B cell (primary cell): Measurements from ENCODE around the gene CMAS. TPM values are rescaled to one million over a fixed set of nuclear protein-coding genes. Genes with fewer than 3 reads are reported as not detected.

Source experiments
- ATAC-seq: fragments of 200-7000 bp; cut with Tn5 transposase; one replicate; pipeline ENCODE4 v1.10.0; 2021; ENCODE audit warnings: low read depth, mild to moderate bottlenecking, moderate number of reproducible peaks, moderate library complexity
- CTCF ChIA-PET: fragments of 350-600 bp; sonication (Branson Sonifier 250); formaldehyde crosslinking; loops from one replicate; lab custom pipeline; 2021; ENCODE audit warnings: antibody characterized with exemption, inconsistent platforms; lab: Charles Lee
- POLR2A ChIA-PET: fragments of 350-600 bp; sonication (Branson Sonifier 250); formaldehyde crosslinking; loops from one replicate; lab custom pipeline; 2021; ENCODE audit warnings: antibody characterized with exemption; lab: Charles Lee
- DNase-seq: peaks from one replicate; pipeline ENCODE4 v3.0.0; 2013
- H2AFZ ChIP-seq: 2 replicates; pipeline ENCODE4 v1.6.1; 2012; ENCODE audit warnings: mild to moderate bottlenecking, low read depth, low read length; ENCODE audit not compliant: insufficient read depth, poor library complexity, severe bottlenecking
- H3K27ac ChIP-seq, 2 donors: 1 replicate in 1 of 2; 2 replicates in 1 of 2; pipeline ENCODE4 v1.5.1; 2012 to 2013; ENCODE audit warnings: low read length in 2 of 2, mild to moderate bottlenecking in 2 of 2, moderate library complexity in 1 of 2
- H3K27me3 ChIP-seq, 4 experiments: fragments of 200-600 bp in 1 of 4; sonication (generic) in 1 of 4; replicated peaks in 1 of 4; 1 replicate in 2 of 4; 2 replicates in 2 of 4; pipeline versions ENCODE4 v1.6.1 to v1.7.0; 2013 to 2016; ENCODE audit warnings: low read length in 3 of 4, mild to moderate bottlenecking in 2 of 4, mixed read lengths in 1 of 4, moderate library complexity in 1 of 4; ENCODE audit not compliant: insufficient read depth in 4 of 4, control insufficient read depth in 3 of 4; ENCODE audit errors: control extremely low read depth in 1 of 4
- H3K36me3 ChIP-seq, 2 experiments: replicated peaks in 1 of 2; 1 replicate in 1 of 2; 2 replicates in 1 of 2; pipeline versions ENCODE4 v1.6.1 to v1.7.1; 2013; ENCODE audit warnings: low read length in 1 of 2; ENCODE audit not compliant: insufficient read depth in 2 of 2, control insufficient read depth in 1 of 2; ENCODE audit errors: control extremely low read depth in 1 of 2, extremely low read depth in 1 of 2
- H3K4me1 ChIP-seq, 2 donors: fragments of 200-600 bp in 1 of 2; sonication (generic) in 1 of 2; 1 replicate in 1 of 2; 2 replicates in 1 of 2; pipeline versions ENCODE4 v1.5.1 to v1.6.1; 2013 to 2017; ENCODE audit warnings: low read length in 2 of 2; ENCODE audit not compliant: control insufficient read depth in 2 of 2, insufficient read depth in 2 of 2
- H3K4me2 ChIP-seq: replicated peaks from 2 replicates; pipeline ENCODE3; 2012; ENCODE audit warnings: mild to moderate bottlenecking, low read depth, low read length; ENCODE audit not compliant: poor library complexity, severe bottlenecking
- H3K4me3 ChIP-seq, 5 experiments: fragments of 200-600 bp in 1 of 5; sonication (generic) in 1 of 5; 1 replicate in 3 of 5; 2 replicates in 2 of 5; pipeline versions ENCODE4 v1.5.1 to v1.7.0; 2011 to 2016; ENCODE audit warnings: low read length in 4 of 5, mild to moderate bottlenecking in 4 of 5, low read depth in 2 of 5, control low read depth in 1 of 5, moderate library complexity in 1 of 5; ENCODE audit not compliant: insufficient read depth in 1 of 5; ENCODE audit errors: control extremely low read depth in 1 of 5, extremely low read depth in 1 of 5
- H3K79me2 ChIP-seq: fragments of 200-600 bp; sonication (generic); one replicate; pipeline ENCODE4 v1.6.0; 2016; ENCODE audit warnings: low read length; ENCODE audit not compliant: control insufficient read depth, insufficient read depth
- H3K9ac ChIP-seq: fragments of 200-600 bp; sonication (generic); 2 replicates; pipeline ENCODE4 v1.6.1; 2017; ENCODE audit warnings: mild to moderate bottlenecking, low read length, moderate library complexity
- H3K9me3 ChIP-seq, 3 donors: one replicate each; pipeline versions ENCODE4 v1.6.1 to v1.7.1; 2013; ENCODE audit warnings: low read length in 2 of 3; ENCODE audit not compliant: control insufficient read depth in 2 of 3, insufficient read depth in 1 of 3; ENCODE audit errors: control extremely low read depth in 1 of 3
- H4K20me1 ChIP-seq: 2 replicates; pipeline ENCODE4 v1.6.0; 2012; ENCODE audit warnings: mild to moderate bottlenecking, low read length; ENCODE audit not compliant: insufficient read depth, control insufficient read depth, poor library complexity, severe bottlenecking
- H3K27ac Mint-ChIP-seq: one replicate; pipeline ENCODE4 v1.8.0; 2021; ENCODE audit warnings: mixed read lengths
- H3K27me3 Mint-ChIP-seq: one replicate; pipeline ENCODE4 v1.8.0; 2021; ENCODE audit warnings: mixed read lengths
- H3K4me1 Mint-ChIP-seq: one replicate; pipeline ENCODE4 v1.8.0; 2021; ENCODE audit warnings: mixed read lengths
- H3K4me3 Mint-ChIP-seq: one replicate; pipeline ENCODE4 v1.8.0; 2021; ENCODE audit warnings: mixed read lengths
- H3K9me3 Mint-ChIP-seq: one replicate; pipeline ENCODE4 v1.8.0; 2022; ENCODE audit warnings: mixed read lengths; ENCODE audit not compliant: insufficient read depth
- EZH2 ChIP-seq: IDR thresholded peaks from 2 replicates; pipeline ENCODE4 v1.6.1; 2012; ENCODE audit warnings: borderline replicate concordance, low read depth, mild to moderate bottlenecking, moderate library complexity, low read length; ENCODE audit not compliant: insufficient read depth, poor library complexity, severe bottlenecking
- WGBS: methylation state at CpG from one replicate; pipeline ENCODE4 v1.1.5; 2013; ENCODE audit warnings: missing lambda C conversion rate; ENCODE audit not compliant: insufficient coverage; 5-methylcytosine and 5-hydroxymethylcytosine counted together
- intact Hi-C: fragments of 100-400 bp; cut with micrococcal nuclease; formaldehyde crosslinking; loops from one replicate; pipeline ENCODE4 v1.10.0; 2022
- polyA plus RNA-seq: library from polyadenylated mRNA; depleted of rRNA; stranded (reverse); fragments of >200 nt; gene quantifications from 2 replicates; pipeline ENCODE4 v1.2.3, GENCODE V29; 2012
- total RNA-seq, 2 donors: library from RNA; stranded (reverse); fragments of 120-200 nt in 1 of 2; gene quantifications; 1 replicate in 1 of 2; 2 replicates in 1 of 2; pipeline versions ENCODE4 v1.2.3 to v1.2.4, GENCODE V29; 2013 to 2022
- TF ChIP-seq, protein P1 (sequence below): fragments of 200-600 bp; IDR thresholded peaks from one replicate; pipeline ENCODE4 v1.8.0; 2022; ENCODE audit warnings: antibody characterized with exemption, mild to moderate bottlenecking

CMAS gene
- total and polyA plus RNA-seq, 2 donors (not counting 1 experiment from before 2014, with no cell fraction given), result 5.8 to 19.1 TPM

- Histone ChIP-seq H3K27me3 (no peaks in the 10 kb centered on the region), H3K36me3 (peaks cover 0 to 26% of the 10 kb centered on the region in 2 experiments), H4K20me1 (no peaks in the 10 kb centered on the region), H3K4me1 (no peaks in the 10 kb centered on the region), H3K4me3 (no peak overlapping the region), H3K4me2 (no peak overlapping the region), H3K9ac (no peak overlapping the region), H2AFZ (no peak overlapping the region), H3K27ac (no peak overlapping the region), H3K9me3 (no peaks in the 10 kb centered on the region), H3K79me2 (peaks cover 5% of the 10 kb centered on the region)
- Mint-ChIP-seq H3K27me3 (no peaks in the 10 kb centered on the region), H3K4me1 (peaks cover 7% of the 10 kb centered on the region), H3K4me3 (no peak overlapping the region), H3K27ac (no peak overlapping the region), H3K9me3 (no peaks in the 10 kb centered on the region)
- WGBS, result 100% methylated on average over 2 of the region's 3 CpGs
- DNase-seq, result no peak
- ChIA-PET CTCF (no interaction called here), POLR2A (no interaction called here)
- ATAC-seq, result no peak
- intact Hi-C loops, result no loop called here
- TF ChIP-seq, protein P1, sequence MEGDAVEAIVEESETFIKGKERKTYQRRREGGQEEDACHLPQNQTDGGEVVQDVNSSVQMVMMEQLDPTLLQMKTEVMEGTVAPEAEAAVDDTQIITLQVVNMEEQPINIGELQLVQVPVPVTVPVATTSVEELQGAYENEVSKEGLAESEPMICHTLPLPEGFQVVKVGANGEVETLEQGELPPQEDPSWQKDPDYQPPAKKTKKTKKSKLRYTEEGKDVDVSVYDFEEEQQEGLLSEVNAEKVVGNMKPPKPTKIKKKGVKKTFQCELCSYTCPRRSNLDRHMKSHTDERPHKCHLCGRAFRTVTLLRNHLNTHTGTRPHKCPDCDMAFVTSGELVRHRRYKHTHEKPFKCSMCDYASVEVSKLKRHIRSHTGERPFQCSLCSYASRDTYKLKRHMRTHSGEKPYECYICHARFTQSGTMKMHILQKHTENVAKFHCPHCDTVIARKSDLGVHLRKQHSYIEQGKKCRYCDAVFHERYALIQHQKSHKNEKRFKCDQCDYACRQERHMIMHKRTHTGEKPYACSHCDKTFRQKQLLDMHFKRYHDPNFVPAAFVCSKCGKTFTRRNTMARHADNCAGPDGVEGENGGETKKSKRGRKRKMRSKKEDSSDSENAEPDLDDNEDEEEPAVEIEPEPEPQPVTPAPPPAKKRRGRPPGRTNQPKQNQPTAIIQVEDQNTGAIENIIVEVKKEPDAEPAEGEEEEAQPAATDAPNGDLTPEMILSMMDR, result no peak
- TF ChIP-seq EZH2, result no peak
Measured at GRCh38 chr12:22054155-22054554, 8.1 kb downstream of the CMAS start.

GRCh38 chr12:22056607-22057006 is 10.6 kb downstream of the CMAS start:
- POLR2A ChIA-PET, result no interaction called here
- intact Hi-C loops, result no loop called here

More at GRCh38 chr12:22056607-22057006, 10.6 kb downstream of the CMAS start:
- CTCF ChIA-PET, result no interaction called here
- TF ChIP-seq, protein P1, result no peak
- no peak for TF ChIP-seq EZH2
- H4K20me1 ChIP-seq, result no peaks in the 10 kb centered on the region
- Mint-ChIP-seq H3K4me3 (no peak overlapping the region), H3K9me3 (no peaks in the 10 kb centered on the region), H3K4me1 (no peaks in the 10 kb centered on the region), H3K27me3 (no peaks in the 10 kb centered on the region), H3K27ac (no peak overlapping the region)
- peaks cover 3 to 32% of the 10 kb centered on the region in 2 experiments for H3K36me3 ChIP-seq
- no peak overlapping the region for H3K4me2 ChIP-seq
- H3K4me3 ChIP-seq, result no peak overlapping the region
- DNase-seq (no peak), ATAC-seq (no peak)
- no peaks in the 10 kb centered on the region for H3K27me3 ChIP-seq
- H3K9me3 ChIP-seq, result no peaks in the 10 kb centered on the region
- H3K4me1 ChIP-seq, result no peaks in the 10 kb centered on the region
- no peak overlapping the region for H2AFZ ChIP-seq
- no peaks in the 10 kb centered on the region for H3K79me2 ChIP-seq
- no peak overlapping the region for H3K9ac ChIP-seq
- no CpG with 5 or more reads among the region's 2 CpGs for WGBS
- no peak overlapping the region for H3K27ac ChIP-seq
